ENCODE results near the gene UST. TPM values are rescaled to one million over a fixed set of nuclear protein-coding genes. Genes with fewer than 3 reads are reported as not detected.

The UST gene
- total RNA-seq, 2 donors from 2014 or later, result 1.6 to 3.0 TPM

GRCh38 chr6:148814082-148814790, 67.4 kb downstream of the UST start:
- no peak for ATAC-seq
- DNase-seq (ENCODE audit: low spot score), result no peak
- peaks cover 18 to 25% of the 10 kb centered on the region in 2 donors for H3K4me1 Mint-ChIP-seq (ENCODE audit: low read depth in 2 of 2)
- no peaks in the 10 kb centered on the region for H3K27me3 Mint-ChIP-seq
- H3K9me3 Mint-ChIP-seq, result peaks cover 3% of the 10 kb centered on the region
- no peak overlapping the region for H3K27ac Mint-ChIP-seq
- H3K4me3 Mint-ChIP-seq, result no peak overlapping the region
- H3K36me3 Mint-ChIP-seq, result no peaks in the 10 kb centered on the region

- no peak for ATAC-seq
- no peak for DNase-seq (ENCODE audit: low spot score)
- no peak overlapping the region for H3K4me3 Mint-ChIP-seq
- no peak overlapping the region for H3K27ac Mint-ChIP-seq
- H3K4me1 Mint-ChIP-seq (ENCODE audit: low read depth in 2 of 2), result peaks cover 16 to 22% of the 10 kb centered on the region in 2 donors
- no peaks in the 10 kb centered on the region for H3K27me3 Mint-ChIP-seq
- H3K36me3 Mint-ChIP-seq, result no peaks in the 10 kb centered on the region
- H3K9me3 Mint-ChIP-seq, result peaks cover 3% of the 10 kb centered on the region
Observed at GRCh38 chr6:148814869-148815268, 68.0 kb downstream of the UST start.

- Mint-ChIP-seq H3K27me3 (no peaks in the 10 kb centered on the region), H3K4me3 (no peak overlapping the region), H3K36me3 (no peaks in the 10 kb centered on the region), H3K9me3 (peaks cover 3% of the 10 kb centered on the region), H3K4me1 (ENCODE audit: low read depth in 2 of 2) (peaks cover 16 to 21% of the 10 kb centered on the region in 2 donors), H3K27ac (peak overlapping the region in 1 of 2 donors; percentile 20)
- ATAC-seq (peak; percentile 43 to 61), DNase-seq (ENCODE audit: low spot score) (no peak)
Observed at GRCh38 chr6:148816117-148816516, 69.3 kb downstream of the UST start.

- Mint-ChIP-seq H3K4me3 (no peak overlapping the region), H3K9me3 (peaks cover 3% of the 10 kb centered on the region), H3K27me3 (no peaks in the 10 kb centered on the region), H3K27ac (no peak overlapping the region), H3K36me3 (no peaks in the 10 kb centered on the region), H3K4me1 (ENCODE audit: low read depth in 2 of 2) (peaks cover 16 to 22% of the 10 kb centered on the region in 2 donors)
- no peak for DNase-seq (ENCODE audit: low spot score)
- no peak for ATAC-seq
Observed at GRCh38 chr6:148817689-148818088, 70.9 kb downstream of the UST start.

DNA sequence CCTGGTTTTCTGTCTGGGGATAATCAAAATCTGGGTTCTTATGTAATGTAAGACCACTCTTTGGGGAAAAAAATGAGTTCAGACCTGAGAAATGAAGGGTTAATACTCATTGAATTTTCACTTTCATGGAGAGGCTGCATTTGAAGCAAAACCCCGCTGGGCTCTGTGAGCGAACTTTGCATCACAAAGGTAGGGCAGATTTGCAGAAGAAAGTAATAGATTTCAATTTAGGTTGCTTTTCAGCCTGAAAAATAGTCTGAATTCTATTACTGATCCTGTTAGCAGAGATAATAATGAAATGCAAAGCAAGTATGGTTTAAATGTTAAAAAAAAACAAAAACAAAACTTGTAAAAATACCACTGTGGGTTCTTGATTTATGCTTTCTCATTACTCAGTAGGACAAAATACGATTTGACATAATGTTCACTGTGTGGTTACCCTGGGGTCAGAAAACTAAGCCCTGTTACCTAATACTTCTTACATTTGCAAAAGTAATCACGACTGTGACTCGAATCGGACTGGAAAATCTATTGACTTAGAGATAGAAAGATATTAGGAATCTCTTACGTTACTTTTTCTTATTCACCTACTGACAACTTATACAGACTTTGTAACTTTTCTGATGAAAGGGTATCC, 72.2 kb downstream of the UST start:
- H3K27me3 Mint-ChIP-seq, result no peaks in the 10 kb centered on the region
- no peak for DNase-seq (ENCODE audit: low spot score)
- no peak overlapping the region for H3K27ac Mint-ChIP-seq
- ATAC-seq, result no peak
- no peak overlapping the region for H3K4me3 Mint-ChIP-seq
- peaks cover 3% of the 10 kb centered on the region for H3K9me3 Mint-ChIP-seq
- no peaks in the 10 kb centered on the region for H3K36me3 Mint-ChIP-seq
- peaks cover 16 to 25% of the 10 kb centered on the region in 2 donors for H3K4me1 Mint-ChIP-seq (ENCODE audit: low read depth in 2 of 2)

- ATAC-seq, result no peak
- no peak for DNase-seq (ENCODE audit: low spot score)
- Mint-ChIP-seq H3K4me3 (no peak overlapping the region), H3K36me3 (no peaks in the 10 kb centered on the region), H3K27ac (no peak overlapping the region), H3K9me3 (peaks cover 4% of the 10 kb centered on the region), H3K4me1 (ENCODE audit: low read depth in 2 of 2) (peaks cover 17 to 26% of the 10 kb centered on the region in 2 donors), H3K27me3 (no peaks in the 10 kb centered on the region)
Observed at GRCh38 chr6:148819852-148820251, 73.0 kb downstream of the UST start.

- DNase-seq (ENCODE audit: low spot score), result no peak
- H3K36me3 Mint-ChIP-seq, result no peaks in the 10 kb centered on the region
- H3K4me1 Mint-ChIP-seq (ENCODE audit: low read depth in 2 of 2), result peaks cover 5 to 25% of the 10 kb centered on the region in 2 donors
- peaks cover 4% of the 10 kb centered on the region for H3K9me3 Mint-ChIP-seq
- no peaks in the 10 kb centered on the region for H3K27me3 Mint-ChIP-seq
- ATAC-seq, result no peak
- no peak overlapping the region for H3K27ac Mint-ChIP-seq
- no peak overlapping the region for H3K4me3 Mint-ChIP-seq
Observed at GRCh38 chr6:148822819-148823218, 76.0 kb downstream of the UST start.

DNA sequence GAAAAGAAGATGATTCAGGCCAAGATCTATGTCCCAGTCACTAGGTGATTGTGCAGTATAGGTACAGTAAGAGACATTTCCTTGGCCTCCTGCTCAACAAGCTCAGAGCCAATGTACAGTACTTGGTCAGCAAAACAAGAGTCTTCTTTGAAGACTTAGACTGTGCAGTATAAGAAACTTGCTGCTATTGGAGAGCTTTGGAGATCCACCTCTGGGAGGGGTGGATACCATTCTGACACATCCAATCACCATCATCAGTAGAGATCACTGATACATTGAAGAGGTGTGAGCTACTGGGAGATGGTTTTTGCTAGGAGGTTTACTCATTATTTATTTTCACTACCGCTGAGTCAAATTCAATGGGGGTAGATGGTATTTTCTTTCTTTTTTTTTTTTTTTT, 77.5 kb downstream of the UST start:
- H3K27me3 Mint-ChIP-seq, result no peaks in the 10 kb centered on the region
- peaks cover 4% of the 10 kb centered on the region for H3K9me3 Mint-ChIP-seq
- ATAC-seq (no peak), DNase-seq (ENCODE audit: low spot score) (no peak)
- H3K4me1 Mint-ChIP-seq (ENCODE audit: low read depth in 2 of 2), result peaks cover 10 to 28% of the 10 kb centered on the region in 2 donors
- no peaks in the 10 kb centered on the region for H3K36me3 Mint-ChIP-seq
- no peak overlapping the region for H3K27ac Mint-ChIP-seq
- no peak overlapping the region for H3K4me3 Mint-ChIP-seq

DNA sequence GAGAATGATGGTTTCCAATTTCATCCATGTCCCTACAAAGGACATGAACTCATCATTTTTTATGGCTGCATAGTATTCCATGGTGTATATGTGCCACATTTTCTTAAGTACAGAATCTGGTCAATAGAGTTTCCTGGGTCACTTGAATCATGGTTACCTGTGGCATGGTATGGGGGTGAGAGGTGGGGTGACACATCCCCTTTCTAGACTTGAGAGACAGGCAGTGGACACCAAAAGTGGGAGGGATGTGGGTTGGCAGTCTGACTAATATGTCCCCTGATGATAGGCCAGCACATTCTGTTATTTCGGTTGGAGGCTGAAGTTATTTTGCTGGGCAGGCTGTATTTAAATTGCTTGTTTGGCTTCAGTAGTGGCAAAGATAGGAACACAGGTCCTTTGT, 78.1 kb downstream of the UST start:
- Mint-ChIP-seq H3K27me3 (no peaks in the 10 kb centered on the region), H3K27ac (no peak overlapping the region), H3K9me3 (peaks cover 4% of the 10 kb centered on the region), H3K36me3 (no peaks in the 10 kb centered on the region), H3K4me3 (no peak overlapping the region), H3K4me1 (ENCODE audit: low read depth in 2 of 2) (peaks cover 17 to 34% of the 10 kb centered on the region in 2 donors)
- no peak for ATAC-seq
- DNase-seq (ENCODE audit: low spot score), result no peak

DNA sequence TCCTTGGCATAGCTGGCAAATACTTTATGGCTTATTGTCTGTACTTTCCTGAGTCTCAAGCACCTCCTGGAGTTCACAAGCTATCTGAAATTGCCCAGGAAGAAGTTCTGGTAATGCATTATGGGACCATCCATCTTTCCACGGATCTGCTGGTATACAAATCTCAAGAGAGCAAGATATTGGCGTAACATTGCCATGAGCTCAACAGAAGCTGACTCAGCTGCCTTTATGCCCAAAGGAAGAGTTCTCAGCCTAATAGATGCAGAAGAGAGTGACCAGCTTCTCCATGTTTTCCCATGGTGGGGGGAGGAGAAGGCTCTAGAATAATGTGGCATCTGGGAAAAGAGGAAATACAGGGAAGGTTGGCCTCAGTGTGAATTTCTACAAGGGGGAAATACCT, 78.7 kb downstream of the UST start:
- Mint-ChIP-seq H3K27ac (no peak overlapping the region), H3K27me3 (no peaks in the 10 kb centered on the region), H3K9me3 (peaks cover 4% of the 10 kb centered on the region), H3K4me1 (ENCODE audit: low read depth in 2 of 2) (peaks cover 22 to 39% of the 10 kb centered on the region in 2 donors), H3K36me3 (no peaks in the 10 kb centered on the region), H3K4me3 (no peak overlapping the region)
- ATAC-seq (no peak), DNase-seq (ENCODE audit: low spot score) (no peak)

- Mint-ChIP-seq H3K4me1 (ENCODE audit: low read depth in 2 of 2) (peaks cover 32 to 44% of the 10 kb centered on the region in 2 donors), H3K36me3 (no peaks in the 10 kb centered on the region), H3K27me3 (no peaks in the 10 kb centered on the region), H3K9me3 (peaks cover 4% of the 10 kb centered on the region), H3K4me3 (no peak overlapping the region), H3K27ac (no peak overlapping the region)
- no peak for DNase-seq (ENCODE audit: low spot score)
- ATAC-seq, result no peak
Observed at GRCh38 chr6:148827416-148828045, 80.7 kb downstream of the UST start.

DNA sequence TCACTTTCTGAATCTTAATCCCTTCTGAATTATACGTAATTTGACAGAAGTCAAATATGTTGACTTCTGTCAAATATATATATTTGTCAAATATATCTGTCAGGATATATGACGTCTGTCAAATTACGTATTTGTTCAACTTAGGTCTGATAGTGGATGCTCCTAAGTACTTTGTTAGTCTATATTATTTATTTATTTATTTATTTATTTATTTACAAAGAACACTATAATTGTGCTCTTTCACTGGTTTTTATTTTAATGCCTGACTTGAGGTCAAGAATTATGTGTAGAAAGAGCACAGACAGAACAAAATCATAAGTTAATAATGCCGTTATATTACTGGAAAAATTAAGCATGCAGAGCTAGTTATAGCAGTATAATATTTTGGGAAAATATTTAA, 81.2 kb downstream of the UST start:
- Mint-ChIP-seq H3K4me1 (ENCODE audit: low read depth in 2 of 2) (peaks cover 33 to 44% of the 10 kb centered on the region in 2 donors), H3K4me3 (no peak overlapping the region), H3K27me3 (no peaks in the 10 kb centered on the region), H3K36me3 (no peaks in the 10 kb centered on the region), H3K9me3 (peaks cover 4% of the 10 kb centered on the region), H3K27ac (no peak overlapping the region)
- no peak for DNase-seq (ENCODE audit: low spot score)
- ATAC-seq, result no peak

- H3K4me1 Mint-ChIP-seq (ENCODE audit: low read depth in 2 of 2), result peaks cover 33 to 41% of the 10 kb centered on the region in 2 donors
- no peak for DNase-seq (ENCODE audit: low spot score)
- ATAC-seq, result no peak
- H3K36me3 Mint-ChIP-seq, result no peaks in the 10 kb centered on the region
- H3K27ac Mint-ChIP-seq, result peak overlapping the region; percentile 76 to 94
- H3K9me3 Mint-ChIP-seq, result peaks cover 4% of the 10 kb centered on the region
- H3K27me3 Mint-ChIP-seq, result no peaks in the 10 kb centered on the region
- peak overlapping the region; percentile 85 for H3K4me3 Mint-ChIP-seq
Observed at GRCh38 chr6:148829415-148830101, 82.7 kb downstream of the UST start.

GRCh38 chr6:148830614-148831013, 83.8 kb downstream of the UST start:
- Mint-ChIP-seq H3K27me3 (no peaks in the 10 kb centered on the region), H3K4me3 (peak overlapping the region; percentile 85), H3K4me1 (ENCODE audit: low read depth in 2 of 2) (peaks cover 31 to 36% of the 10 kb centered on the region in 2 donors), H3K9me3 (no peaks in the 10 kb centered on the region), H3K36me3 (no peaks in the 10 kb centered on the region), H3K27ac (peak overlapping the region; percentile 76 to 94)
- DNase-seq (ENCODE audit: low spot score) (no peak), ATAC-seq (peak; percentile 83 to 85)

All from natural killer cell treated with Interleukin-12 subunit alpha and Interleukin-12 subunit beta and Interleukin-15 and Interleukin-18, amount 100 ng/mL, for 72 hours (primary cell).